Activated CD4-positive, alpha-beta T cell treated with anti-CD3 and anti-CD28 coated beads, Interleukin-2, amount 50 U/mL, for 48 hours (primary cell): ENCODE results near the gene COPB2.
A peak's percentile ranks its signal among the peaks of the same experiment; 100 is the strongest.
"Not testable (repeated sequence)": the region's sequence is repeated elsewhere in the genome, so short reads cannot be mapped to it uniquely, and the experiment has no call there.

ENCODE experiments used
- DNase-seq, 2 experiments: peaks; one replicate each; pipeline ENCODE4 v3.0.0-alpha.2; 2020

The COPB2 gene

GRCh38 chr3:139378587-139379241 lies 10.7 kb downstream of the COPB2 start:
- no peak for DNase-seq

DNA sequence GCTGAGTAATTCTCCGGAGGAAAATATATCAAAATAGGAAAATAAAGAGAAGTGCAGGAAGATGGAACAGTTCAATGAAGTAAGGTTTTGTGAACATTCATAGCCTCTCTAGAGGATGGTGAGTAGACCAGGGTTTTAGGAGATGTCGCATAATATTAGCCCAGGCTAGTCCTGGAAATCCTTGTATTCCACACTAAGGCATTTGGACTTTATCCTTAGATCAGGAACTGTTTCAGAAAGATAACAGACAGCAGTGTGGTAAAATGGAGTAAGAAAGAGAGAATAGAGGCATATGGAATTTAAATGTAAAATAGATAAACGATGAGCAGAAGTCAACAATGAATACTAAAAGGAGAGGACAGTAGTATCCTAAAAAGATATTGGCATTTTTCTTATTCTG lies 12.1 kb downstream of the COPB2 start:
- DNase-seq, result no peak

DNA sequence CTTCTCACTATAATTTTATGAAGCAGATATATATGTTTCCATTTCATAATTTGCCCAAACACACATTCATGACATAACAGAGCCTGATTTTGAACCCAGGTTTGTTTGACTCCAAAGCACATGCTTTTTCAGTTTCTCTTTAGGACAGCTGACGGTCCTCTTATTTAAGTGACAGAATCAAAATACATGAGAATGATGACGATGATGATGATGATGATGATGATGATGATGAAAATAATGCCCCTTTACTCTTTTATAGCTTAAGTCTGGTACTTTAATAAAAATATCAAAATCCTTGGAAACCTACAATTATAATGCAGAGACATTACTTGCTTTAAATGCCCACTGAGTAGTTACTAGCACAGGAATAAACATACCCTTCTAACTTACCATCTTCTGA lies 15.3 kb downstream of the COPB2 start:
- DNase-seq, result no peak

DNA sequence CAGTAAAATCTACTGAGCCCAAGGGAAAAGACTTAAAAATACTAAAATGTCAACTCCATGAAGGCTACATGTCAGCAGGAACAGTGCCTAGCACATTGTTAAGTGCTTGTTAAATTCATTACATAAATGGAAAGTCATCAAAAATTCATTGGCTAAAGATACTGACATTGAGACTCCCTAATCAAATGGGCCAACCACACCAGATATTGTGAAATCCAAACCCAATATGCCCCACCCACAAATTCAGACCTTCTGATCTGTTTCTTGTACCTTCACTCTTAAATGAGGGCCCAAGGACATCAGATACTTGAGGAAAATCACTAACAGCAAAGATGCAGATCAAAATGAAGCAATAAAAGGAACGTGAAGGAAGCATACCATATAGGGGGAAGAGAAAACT lies 24.9 kb downstream of the COPB2 start:
- DNase-seq, result no peak

- no peak for DNase-seq
Measured at GRCh38 chr3:139361276-139361675, 28.2 kb downstream of the COPB2 start.

DNA sequence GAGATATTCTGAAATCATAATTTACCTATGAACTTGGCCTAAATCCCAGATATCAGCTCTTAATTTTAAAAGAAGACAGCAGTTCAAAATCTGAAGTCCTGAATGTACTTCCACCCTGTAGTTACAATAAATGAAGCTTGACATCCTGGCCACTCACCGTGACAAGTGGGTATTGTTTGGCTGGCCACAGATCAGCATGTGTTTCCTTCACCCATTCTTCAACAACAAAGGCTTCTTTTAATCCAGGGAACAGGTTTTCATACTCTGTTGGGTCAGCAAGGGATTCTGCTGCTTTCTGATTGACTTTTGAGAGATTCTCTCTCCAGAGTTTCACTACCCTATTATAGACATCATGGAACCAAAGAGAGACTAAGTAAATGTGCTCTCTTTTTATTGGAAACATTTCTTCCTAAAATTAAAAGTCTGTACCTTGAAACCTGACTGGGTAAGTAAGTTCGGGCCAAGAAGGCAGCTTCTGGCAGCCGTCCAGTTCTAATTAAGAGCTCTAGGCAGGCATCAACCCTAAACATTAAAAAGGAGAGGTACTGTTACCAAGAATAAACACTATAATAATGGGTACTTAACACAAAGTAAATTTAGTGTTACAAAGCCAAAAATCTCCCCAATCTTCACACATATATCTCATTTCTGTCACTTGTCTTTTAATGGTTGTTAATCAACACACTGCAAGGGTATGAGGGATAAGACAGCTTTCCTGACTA lies 30.4 kb downstream of the COPB2 start:
- DNase-seq, result no peak

- DNase-seq, result peak in 1 of 2 experiments; percentile 10
Measured at GRCh38 chr3:139357899-139358298, 31.5 kb downstream of the COPB2 start.

DNA sequence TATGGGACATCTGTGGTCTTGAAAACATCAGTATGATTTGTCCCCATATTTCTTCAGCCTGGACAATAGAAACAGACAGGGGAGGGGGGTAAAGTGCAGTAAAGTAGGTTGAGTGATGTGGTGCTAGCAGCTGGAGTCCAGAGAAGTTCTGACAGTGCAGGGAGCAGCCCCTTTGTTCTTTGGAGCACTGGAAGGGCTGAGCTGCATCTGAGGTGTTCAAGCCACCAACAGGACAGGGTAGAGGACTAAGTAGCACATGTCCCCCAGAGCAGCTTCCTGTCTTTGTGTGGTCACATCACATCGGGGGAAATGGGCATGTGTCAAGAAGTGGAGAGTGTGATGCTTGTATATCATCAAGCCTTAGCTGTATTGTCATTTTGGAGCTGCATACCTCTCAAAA lies 33.6 kb downstream of the COPB2 start:
- DNase-seq, result no peak

DNA sequence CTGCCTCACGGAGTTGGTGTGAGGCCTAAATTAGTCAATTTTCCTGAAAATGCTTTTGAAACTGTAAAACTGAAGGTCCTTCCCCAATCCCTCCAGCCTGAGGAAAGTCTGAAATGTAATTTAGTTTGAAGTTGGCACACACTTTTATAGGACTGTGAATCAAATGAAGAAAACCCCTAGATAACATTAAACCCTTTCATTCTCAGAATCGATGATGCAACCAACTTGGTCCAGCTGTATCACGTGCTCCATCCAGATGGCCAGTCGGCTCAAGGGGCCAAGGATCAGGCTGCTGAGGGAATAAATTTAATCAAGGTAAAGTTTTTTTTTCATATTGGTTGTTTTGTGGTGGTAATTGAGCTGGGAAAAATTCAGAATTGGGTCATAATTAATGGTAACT lies 34.0 kb downstream of the COPB2 start:
- no peak for DNase-seq

DNA sequence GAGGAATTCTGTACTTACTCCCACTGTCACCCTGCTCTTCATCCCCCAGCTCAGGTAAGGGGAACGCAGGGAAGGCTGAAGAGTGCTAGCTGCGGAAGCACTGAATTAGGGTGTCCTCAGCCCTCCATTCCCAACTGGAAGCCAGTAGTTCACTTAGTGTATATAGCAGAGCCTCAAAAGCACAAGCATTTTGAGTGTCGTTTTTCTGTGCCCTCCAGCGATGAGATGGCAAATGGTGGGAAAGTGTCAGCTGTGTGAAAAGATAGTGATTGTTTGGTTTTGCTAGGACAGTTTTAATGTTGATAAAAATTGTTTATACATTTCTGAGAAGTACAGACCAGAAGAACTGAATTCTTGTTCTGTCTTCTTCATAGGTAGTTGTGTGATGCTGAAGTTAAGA lies 34.8 kb downstream of the COPB2 start:
- no peak for DNase-seq

- no peak for DNase-seq
Measured at GRCh38 chr3:139353920-139354556, 35.4 kb downstream of the COPB2 start.

DNA sequence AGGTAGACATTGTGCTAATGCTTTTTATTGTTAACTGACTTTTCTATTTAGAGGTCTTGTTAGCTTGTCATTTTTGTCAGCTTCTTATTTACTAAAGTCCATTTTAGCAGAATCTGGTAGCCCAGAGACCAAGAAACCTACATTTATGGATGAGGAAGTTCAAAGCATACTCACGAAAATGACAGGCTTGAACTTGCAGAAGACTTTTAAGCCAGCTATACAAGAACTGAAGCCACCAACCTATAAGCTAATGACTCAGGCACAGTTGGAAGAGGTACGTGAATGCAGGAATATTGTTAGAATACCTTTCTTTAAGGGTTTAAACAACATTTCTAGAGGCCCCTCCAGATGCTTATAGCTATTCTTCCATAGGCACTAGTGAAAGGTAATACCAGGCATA lies 42.7 kb downstream of the COPB2 start:
- no peak for DNase-seq

DNA sequence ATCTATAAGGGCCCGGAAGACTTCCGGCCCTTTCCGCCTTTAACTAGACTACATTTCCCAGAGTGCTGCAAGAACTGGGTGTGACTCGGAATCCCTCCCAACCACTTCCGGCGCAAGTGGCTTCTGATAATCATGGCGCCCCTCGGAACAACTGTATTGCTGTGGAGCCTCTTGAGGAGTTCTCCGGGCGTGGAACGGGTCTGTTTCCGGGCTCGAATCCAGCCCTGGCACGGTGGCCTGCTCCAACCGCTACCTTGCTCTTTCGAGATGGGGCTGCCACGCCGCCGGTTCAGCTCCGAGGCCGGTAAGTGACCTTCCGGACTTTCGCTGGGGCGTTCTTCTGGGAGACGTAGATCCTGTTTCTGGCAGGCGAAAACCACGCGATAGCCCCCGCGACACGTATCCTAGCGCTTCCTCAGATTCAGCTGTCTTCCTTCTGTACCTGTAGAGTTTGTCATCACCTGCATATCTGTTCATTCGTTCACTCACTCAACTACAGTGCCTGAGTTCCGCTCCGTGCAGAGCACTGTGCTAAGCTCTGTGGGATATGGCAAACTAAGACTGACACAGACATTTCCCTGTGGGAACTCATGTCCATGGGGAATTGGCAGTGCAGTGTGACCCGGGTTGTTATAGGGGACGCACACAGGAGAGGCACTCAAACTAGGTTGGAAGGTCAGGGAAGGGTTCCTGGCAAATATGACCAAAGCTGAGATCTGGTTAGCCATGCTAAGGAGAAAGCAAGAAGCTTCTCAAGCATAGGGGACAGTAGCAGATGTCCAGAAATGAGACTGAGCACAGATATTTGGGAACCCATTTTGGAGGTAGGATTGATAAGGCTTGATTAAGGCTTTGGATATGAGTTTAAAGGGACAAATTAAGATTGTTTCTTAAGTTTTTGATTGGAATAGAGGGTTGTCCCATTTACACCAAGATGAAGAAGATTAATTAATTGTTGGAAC lies 45.3 kb downstream of the COPB2 start, which contains the start of gene MRPS22:
Gene MRPS22, plus strand, starts transcription at position 126 of the 962 bp plus-strand sequence. Its CDS starts 7 bp downstream, at position 133.
- peak; percentile 77 to 83 for DNase-seq

GRCh38 chr3:139342054-139342453 lies 47.4 kb downstream of the COPB2 start:
- DNase-seq, result no peak

GRCh38 chr3:139340784-139341183 lies 48.7 kb downstream of the COPB2 start:
- DNase-seq, result no peak

- peak; percentile 38 to 56 for DNase-seq
Measured at GRCh38 chr3:139339219-139339906, 50.1 kb downstream of the COPB2 start.

- DNase-seq, result no peak
Measured at GRCh38 chr3:139338405-139338804, 51.0 kb downstream of the COPB2 start.

- not testable (repeated sequence) for DNase-seq
Measured at GRCh38 chr3:139334675-139335074, 54.8 kb downstream of the COPB2 start.

DNA sequence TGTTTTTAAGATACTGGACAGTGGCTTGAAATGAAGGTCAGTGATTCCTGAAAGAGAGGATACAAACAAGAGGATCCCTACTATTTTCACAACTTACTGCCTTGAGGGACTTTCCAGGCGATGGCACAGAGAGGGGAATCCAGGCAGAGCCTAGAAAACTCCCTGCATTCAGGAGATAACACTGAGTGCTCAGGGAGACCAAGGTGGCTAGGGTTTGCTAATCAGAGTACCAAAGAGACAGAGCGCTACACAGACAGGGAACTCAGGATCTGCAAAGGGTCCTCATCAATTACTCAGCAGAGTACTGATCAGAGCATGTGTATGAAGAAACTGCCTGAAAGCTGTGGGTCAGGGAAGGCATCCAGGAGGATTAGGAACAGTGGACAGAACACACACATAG lies 57.4 kb downstream of the COPB2 start:
- DNase-seq, result no peak

GRCh38 chr3:139329364-139329850 lies 60.0 kb downstream of the COPB2 start:
- peak; percentile 94 for DNase-seq

- no peak for DNase-seq
Measured at GRCh38 chr3:139328356-139328755, 61.1 kb downstream of the COPB2 start.

- no peak for DNase-seq
Measured at GRCh38 chr3:139327861-139328260, 61.6 kb downstream of the COPB2 start.
